Left lung (tissue), 10 donors: Measurements from ENCODE around the gene MC1R. TPM values are rescaled to one million over a fixed set of nuclear protein-coding genes. Genes with fewer than 3 reads are reported as not detected.

Experiments used
- ATAC-seq: fragments of 200-7000 bp; cut with Tn5 transposase; one replicate; pipeline ENCODE4 v1.9.1; 2020; ENCODE audit warnings: moderate library complexity
- DNase-seq, 4 donors: peaks; one replicate each; pipeline ENCODE4 v3.0.0-alpha.2; 2013 to 2020
- H3K27ac ChIP-seq, 2 donors: fragments of 200-600 bp; sonication (generic) in 1 of 2; one replicate each; pipeline versions ENCODE4 v1.5.0 to v1.8.0; 2020 to 2021
- H3K27me3 ChIP-seq, 2 donors: fragments of 200-600 bp; sonication (generic) in 1 of 2; one replicate each; pipeline versions ENCODE4 v1.5.0 to v1.8.0; 2020 to 2021
- H3K36me3 ChIP-seq, 2 donors: fragments of 200-600 bp; sonication (generic) in 1 of 2; one replicate each; pipeline versions ENCODE4 v1.5.0 to v1.8.0; 2020 to 2021
- H3K4me1 ChIP-seq, 2 donors: fragments of 200-600 bp; one replicate each; pipeline ENCODE4 v1.8.0; 2021
- H3K4me3 ChIP-seq, 2 donors: fragments of 200-600 bp; sonication (generic) in 1 of 2; one replicate each; pipeline versions ENCODE4 v1.5.0 to v1.8.0; 2020 to 2021; ENCODE audit warnings: mild to moderate bottlenecking in 1 of 2
- H3K9me3 ChIP-seq, 2 donors: fragments of 200-600 bp; sonication (generic) in 1 of 2; one replicate each; pipeline versions ENCODE4 v1.5.0 to v1.8.0; 2020 to 2021
- CTCF ChIP-seq, 2 donors: fragments of 200-600 bp; sonication (generic) in 1 of 2; IDR thresholded peaks; one replicate each; pipeline versions ENCODE4 v1.5.0 to v1.8.0; 2021; ENCODE audit warnings: antibody characterized with exemption in 2 of 2
- intact Hi-C, 2 donors: fragments of 100-400 bp; cut with DNase I; formaldehyde crosslinking; loops; one replicate each; pipeline versions ENCODE4 v1.11.2 to v1.14.2; 2022
- polyA plus RNA-seq, 6 donors: library from polyadenylated mRNA; unstranded; fragments of 120-200 nt; gene quantifications; one replicate each; pipeline ENCODE4 v1.2.1, GENCODE V29; 2013; ENCODE audit not compliant: insufficient read length in 6 of 6
- total RNA-seq, 2 donors: library from RNA; stranded (reverse); fragmentation: NEBNext Ultra II Directional; extraction: Animal tissue kit (Norgen Biotek cat#: 25700); gene quantifications; one replicate each; pipeline ENCODE4 v1.2.1, GENCODE V29; 2021
- donor health status: DM: no; HTN: yes; CAD: no.
- donor health status: DM: no; HTN: no; CAD: no.

MC1R gene
- total and polyA plus RNA-seq, 8 donors, result 2.9 to 5.0 (median 3.4) TPM

GRCh38 chr16:89892055-89892630, 26.5 kb upstream of the MC1R start:
- no peak for ATAC-seq
- Histone ChIP-seq H3K9me3 (no peaks in the 10 kb centered on the region), H3K27me3 (no peaks in the 10 kb centered on the region), H3K27ac (no peak overlapping the region), H3K4me1 (no peaks in the 10 kb centered on the region), H3K4me3 (no peak overlapping the region), H3K36me3 (peaks cover 0 to 100% of the 10 kb centered on the region in 2 donors)
- DNase-seq, result no peak
- no peak for TF ChIP-seq CTCF (IDR thresholded peaks at IDR 0.05)
- intact Hi-C loops, result no loop called here

GRCh38 chr16:89892635-89893034, 26.0 kb upstream of the MC1R start:
- DNase-seq (no peak), ATAC-seq (no peak)
- H3K36me3 ChIP-seq, result peaks cover 0 to 100% of the 10 kb centered on the region in 2 donors
- no peaks in the 10 kb centered on the region for H3K4me1 ChIP-seq
- H3K27me3 ChIP-seq, result no peaks in the 10 kb centered on the region
- intact Hi-C loops, result no loop called here
- no peak overlapping the region for H3K27ac ChIP-seq
- H3K9me3 ChIP-seq, result no peaks in the 10 kb centered on the region
- H3K4me3 ChIP-seq, result no peak overlapping the region
- TF ChIP-seq CTCF (IDR thresholded peaks at IDR 0.05), result no peak

DNA sequence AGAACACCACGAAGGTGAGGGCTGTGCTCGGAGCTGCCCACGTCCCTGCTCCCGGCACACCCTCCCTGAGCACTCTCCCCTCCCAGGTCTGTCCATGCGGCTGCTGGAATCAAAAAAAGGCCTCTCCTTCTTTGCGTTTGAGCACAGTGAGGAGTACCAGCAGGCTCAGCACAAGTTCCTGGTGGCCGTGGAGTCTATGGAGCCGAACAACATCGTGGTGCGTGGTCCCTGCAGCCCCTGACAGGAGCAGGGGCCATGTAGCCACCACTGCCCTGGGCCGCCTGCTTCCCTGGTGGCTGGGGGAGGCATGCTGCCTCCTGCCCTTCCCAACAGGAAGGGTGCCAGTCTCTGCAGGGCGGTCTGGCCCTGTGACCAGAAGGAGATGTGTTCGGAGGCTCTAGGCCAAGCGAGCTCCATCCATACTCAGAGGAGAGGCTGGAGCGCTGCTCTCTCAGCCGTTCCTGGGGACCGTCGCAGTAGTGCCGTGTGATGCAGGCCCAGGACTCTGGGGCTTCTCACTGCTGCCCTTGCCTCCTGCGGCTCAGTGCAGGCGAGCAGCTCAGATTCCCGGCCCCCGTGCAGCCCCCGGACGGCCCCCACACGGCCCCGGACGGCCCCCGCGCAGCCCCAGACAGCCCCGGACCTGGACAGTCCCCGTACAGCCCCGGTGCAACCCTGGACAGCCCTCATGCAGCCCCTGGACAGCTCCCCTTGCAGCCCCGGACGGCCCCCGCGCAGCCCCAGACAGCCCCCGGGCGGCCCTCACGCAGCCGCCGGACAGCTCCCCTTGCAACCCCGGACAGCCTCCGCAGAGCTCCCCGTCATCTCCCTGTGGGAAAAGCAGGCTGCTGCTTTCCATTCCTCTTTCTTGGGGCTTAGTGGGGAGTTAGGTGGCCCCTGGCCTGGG, 24.8 kb upstream of the MC1R start:
- no peaks in the 10 kb centered on the region for H3K27me3 ChIP-seq
- H3K4me1 ChIP-seq, result no peaks in the 10 kb centered on the region
- no peaks in the 10 kb centered on the region for H3K9me3 ChIP-seq
- intact Hi-C loops, result no loop called here
- TF ChIP-seq CTCF (IDR thresholded peaks at IDR 0.05), result no peak
- no peak overlapping the region for H3K4me3 ChIP-seq
- H3K27ac ChIP-seq, result no peak overlapping the region
- H3K36me3 ChIP-seq, result peaks cover 0 to 100% of the 10 kb centered on the region in 2 donors
- ATAC-seq, result peak; percentile 7
- no peak for DNase-seq

DNA sequence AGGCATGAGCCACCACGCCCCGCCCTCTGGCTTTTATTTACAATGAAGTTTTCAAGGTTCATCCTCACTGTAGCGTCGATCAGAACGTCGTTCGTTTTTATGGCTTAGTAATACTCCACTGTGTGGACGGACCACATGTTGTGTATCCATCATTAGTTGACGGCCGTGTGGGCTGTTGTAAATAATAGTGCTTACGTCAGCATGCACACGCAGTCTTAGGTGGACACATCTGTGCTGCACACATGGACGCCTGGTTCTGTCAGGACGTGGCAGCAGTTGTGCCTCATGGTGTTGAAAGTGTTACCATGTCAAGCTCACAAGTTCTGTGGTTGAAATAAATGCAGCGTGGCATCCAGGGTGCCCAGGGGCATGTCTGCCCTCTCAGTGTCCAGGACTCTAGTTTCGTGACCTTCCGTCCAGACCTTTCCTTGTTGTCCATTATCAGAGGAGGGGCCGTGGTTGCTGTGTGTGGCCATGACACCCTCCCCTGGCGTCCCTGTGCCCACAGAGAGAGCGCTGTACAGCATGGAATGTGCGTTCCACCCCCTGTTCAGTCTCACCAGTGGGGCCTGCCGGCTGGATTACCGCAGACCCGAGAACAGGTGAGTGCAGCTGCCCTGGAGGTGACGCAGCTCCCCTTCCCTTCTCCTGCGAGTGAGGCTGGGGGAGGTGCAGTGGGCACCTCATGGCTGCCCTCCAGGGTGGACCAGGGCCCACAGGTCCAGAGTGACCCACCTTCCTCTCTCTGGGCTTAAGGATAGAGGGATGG, 23.0 kb upstream of the MC1R start:
- Histone ChIP-seq H3K36me3 (peaks cover 0 to 100% of the 10 kb centered on the region in 2 donors), H3K9me3 (no peaks in the 10 kb centered on the region), H3K27me3 (no peaks in the 10 kb centered on the region), H3K4me3 (no peak overlapping the region), H3K27ac (no peak overlapping the region), H3K4me1 (no peaks in the 10 kb centered on the region)
- DNase-seq (no peak), ATAC-seq (no peak)
- no peak for TF ChIP-seq CTCF (IDR thresholded peaks at IDR 0.05)
- intact Hi-C loops, result no loop called here

GRCh38 chr16:89897204-89897603, 21.5 kb upstream of the MC1R start:
- Histone ChIP-seq H3K4me1 (no peaks in the 10 kb centered on the region), H3K36me3 (peaks cover 0 to 91% of the 10 kb centered on the region in 2 donors), H3K27ac (no peak overlapping the region), H3K27me3 (no peaks in the 10 kb centered on the region), H3K9me3 (no peaks in the 10 kb centered on the region), H3K4me3 (no peak overlapping the region)
- no peak for TF ChIP-seq CTCF (IDR thresholded peaks at IDR 0.05)
- intact Hi-C loops, result no loop called here
- ATAC-seq, result no peak
- DNase-seq, result no peak
